Left colon (tissue), 2 donors: ENCODE results near the gene CEP112. TPM values are rescaled to one million over a fixed set of nuclear protein-coding genes. Genes with fewer than 3 reads are reported as not detected.
"Not testable (repeated sequence)": the region's sequence is repeated elsewhere in the genome, so short reads cannot be mapped to it uniquely, and the experiment has no call there.

Experiments
- ATAC-seq: fragments of 200-7000 bp; cut with Tn5 transposase; one replicate; pipeline ENCODE4 v1.9.1; 2020; ENCODE audit warnings: mild to moderate bottlenecking, moderate library complexity
- DNase-seq, 2 donors: peaks; one replicate each; pipeline ENCODE4 v3.0.0-alpha.2; 2020
- intact Hi-C, 2 donors: fragments of 100-400 bp; cut with DNase I in 1 of 2; cut with micrococcal nuclease in 1 of 2; formaldehyde crosslinking; loops; one replicate each; pipeline versions ENCODE4 v1.11.2 to v1.14.0; 2022; cut with DNase I, micrococcal nuclease
- total RNA-seq, 2 donors: library from RNA; stranded (reverse); fragmentation: NEBNext Ultra II Directional; extraction: Animal tissue kit (Norgen Biotek cat#: 25700); gene quantifications; one replicate each; pipeline ENCODE4 v1.2.1, GENCODE V29; 2021
- donor health status: DM: no; HTN: no; CAD: no.
- donor health status: DM: yes; HTN: yes; CAD: no.

Gene CEP112
- total RNA-seq, 2 donors from 2014 or later = 4.5 to 8.1 TPM

DNA sequence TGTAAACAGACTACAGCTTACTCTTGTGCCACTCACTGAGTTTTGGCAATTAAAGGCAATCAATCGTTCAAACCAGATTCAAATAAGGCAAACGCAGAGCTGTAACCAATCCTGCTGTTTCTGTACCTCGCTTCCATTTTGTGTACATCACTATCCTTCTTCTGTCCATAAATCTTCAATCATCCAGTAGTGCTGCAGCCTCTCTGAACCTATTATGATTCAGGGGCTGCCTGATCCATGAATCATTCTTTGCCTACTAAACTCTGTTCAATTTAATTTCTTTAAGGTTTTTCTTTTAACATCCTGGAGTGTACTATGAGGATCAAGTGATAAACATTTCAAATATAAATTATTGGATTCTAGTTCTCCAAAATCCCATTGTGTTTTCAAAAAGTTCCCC, 93.9 kb downstream of the CEP112 start:
- DNase-seq (no peak), ATAC-seq (no peak)
- intact Hi-C loops = no loop called here

DNA sequence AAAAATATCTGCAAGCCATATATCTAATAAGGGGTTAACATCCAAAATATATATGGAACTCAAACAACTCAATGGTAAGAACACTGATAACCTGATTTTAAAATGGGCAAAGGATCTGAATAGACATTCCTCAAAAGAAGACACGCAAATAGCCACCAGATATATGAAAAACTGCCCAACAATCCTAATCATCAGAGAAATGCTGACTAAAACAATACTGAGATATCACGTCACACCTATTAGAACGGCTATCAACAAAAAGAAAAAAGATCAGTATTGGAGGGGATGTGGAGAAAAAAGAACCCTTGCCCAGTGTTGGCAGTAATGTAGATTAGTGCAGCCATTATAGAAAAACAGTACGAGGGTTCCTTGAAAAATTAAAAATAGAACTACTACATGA, 97.2 kb downstream of the CEP112 start:
- intact Hi-C loops = no loop called here
- ATAC-seq = no peak
- no peak for DNase-seq

GRCh38 chr17:66091445-66092080, 100.4 kb downstream of the CEP112 start:
- no peak for DNase-seq
- peak; percentile 96 for ATAC-seq
- intact Hi-C loops = no loop called here

- DNase-seq = no peak
- no peak for ATAC-seq
- intact Hi-C loops = no loop called here
Measured at GRCh38 chr17:66089764-66090163, 102.2 kb downstream of the CEP112 start.

- no peak for ATAC-seq
- no peak for DNase-seq
- intact Hi-C loops = no loop called here
Measured at GRCh38 chr17:66088173-66088572, 103.8 kb downstream of the CEP112 start.

GRCh38 chr17:66087073-66087472, 104.9 kb downstream of the CEP112 start:
- intact Hi-C loops = no loop called here
- DNase-seq (no peak), ATAC-seq (no peak)

DNA sequence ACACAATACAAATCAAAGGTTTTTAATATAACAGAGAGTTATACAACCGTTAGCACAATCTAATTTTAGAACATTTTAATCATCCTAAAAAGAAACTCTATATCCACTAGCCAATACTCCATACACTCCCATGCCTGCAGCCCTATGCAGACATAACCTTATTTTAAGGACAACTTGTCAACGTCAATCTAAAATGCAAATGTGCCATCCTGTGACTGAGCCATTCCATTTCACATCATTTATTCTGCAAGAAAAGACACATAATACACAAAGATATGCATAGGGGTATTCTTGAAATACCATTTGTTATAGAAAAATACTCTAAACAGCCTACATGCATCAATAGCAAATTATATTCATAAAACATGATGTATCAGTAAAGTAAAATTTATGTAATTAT, 106.7 kb downstream of the CEP112 start:
- DNase-seq (no peak), ATAC-seq (no peak)
- intact Hi-C loops = no loop called here

DNA sequence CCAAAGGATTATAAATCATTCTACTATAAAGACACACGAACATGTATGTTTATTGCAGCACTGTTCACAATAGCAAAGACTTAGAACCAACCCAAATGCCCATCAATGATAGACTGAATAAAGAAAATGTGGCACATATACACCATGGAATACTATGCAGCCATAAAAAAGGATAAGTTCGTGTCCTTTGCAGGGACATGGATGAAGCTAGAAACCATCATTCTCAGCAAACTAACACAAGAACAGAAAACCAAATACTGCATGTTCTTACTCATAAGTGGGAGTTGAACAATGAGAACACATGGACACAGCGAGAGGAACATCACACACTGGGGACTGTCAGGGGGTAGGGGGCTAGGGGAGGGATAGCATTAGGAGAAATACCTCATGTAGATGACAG, 111.3 kb downstream of the CEP112 start:
- intact Hi-C loops, DNase-seq, ATAC-seq: not testable (repeated sequence)

- no peak for ATAC-seq
- DNase-seq = no peak
- intact Hi-C loops = no loop called here
Measured at GRCh38 chr17:66076546-66077190, 115.3 kb downstream of the CEP112 start.

GRCh38 chr17:66073384-66073783, 118.5 kb downstream of the CEP112 start:
- intact Hi-C loops = no loop called here
- ATAC-seq (peak; percentile 92), DNase-seq (no peak)

DNA sequence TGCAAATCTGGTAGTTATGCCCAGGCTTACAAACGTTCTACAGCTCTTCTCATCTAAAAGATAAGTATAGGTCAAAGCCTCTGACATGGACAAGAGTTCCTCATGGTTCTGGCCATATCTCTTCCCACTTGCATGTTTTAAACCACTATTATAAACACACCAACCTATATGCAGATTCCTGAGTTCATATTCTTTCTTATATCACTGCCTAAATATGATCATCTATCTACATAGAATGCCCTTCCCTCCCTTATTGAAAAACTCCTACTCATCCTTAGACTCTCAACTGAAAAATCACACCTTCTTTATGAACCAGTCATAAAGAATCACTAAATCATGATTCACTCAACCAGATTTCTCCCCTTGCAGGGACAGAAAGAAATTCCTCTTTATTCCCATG, 128.2 kb downstream of the CEP112 start:
- DNase-seq (no peak), ATAC-seq (no peak)
- intact Hi-C loops = no loop called here

DNA sequence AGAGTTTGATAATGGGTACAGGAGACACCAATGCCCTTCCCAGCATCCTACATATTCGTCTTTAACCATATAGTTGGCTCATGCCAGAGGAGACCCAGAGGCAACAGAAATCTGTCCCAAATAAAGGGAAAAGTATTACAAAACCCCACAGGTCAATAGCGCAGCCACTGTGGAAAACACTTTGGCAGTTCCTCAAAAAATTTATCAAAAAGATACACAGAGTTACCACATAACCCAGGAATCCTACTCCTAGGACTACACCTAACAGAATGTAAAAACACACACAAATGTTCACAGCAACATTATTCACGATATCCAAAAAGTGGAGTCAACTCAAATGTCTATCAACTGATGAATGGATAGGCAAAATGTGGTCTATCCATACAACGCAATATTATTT, 135.8 kb downstream of the CEP112 start:
- intact Hi-C loops = no loop called here
- ATAC-seq (no peak), DNase-seq (no peak)

GRCh38 chr17:66054242-66054641, 137.7 kb downstream of the CEP112 start:
- no peak for DNase-seq
- intact Hi-C loops = no loop called here
- no peak for ATAC-seq

- intact Hi-C loops = no loop called here
- ATAC-seq = no peak
- no peak for DNase-seq
Measured at GRCh38 chr17:66044083-66044482, 147.8 kb downstream of the CEP112 start.

- DNase-seq = no peak
- intact Hi-C loops = no loop called here
- no peak for ATAC-seq
Measured at GRCh38 chr17:66043419-66043818, 148.5 kb downstream of the CEP112 start.

DNA sequence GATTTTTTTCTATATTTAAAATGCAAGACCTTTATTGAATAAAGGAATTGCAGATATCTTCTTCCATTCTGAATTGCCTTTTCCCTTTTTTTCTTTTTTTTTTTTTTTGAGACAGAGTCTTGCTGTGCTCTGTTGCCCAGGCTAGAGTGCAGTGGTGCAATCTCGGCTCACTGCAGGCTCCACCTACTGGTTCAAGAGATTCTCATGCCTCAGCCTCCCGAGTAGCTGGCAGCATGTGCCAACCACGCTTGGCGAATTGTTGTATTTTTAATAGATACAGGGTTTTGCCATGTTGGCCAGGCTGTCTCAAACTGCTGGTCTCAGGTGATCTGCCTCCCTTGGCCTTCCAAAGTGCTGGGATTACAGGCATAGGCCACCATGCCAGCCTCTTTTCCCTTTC, 151.5 kb downstream of the CEP112 start:
- intact Hi-C loops = no loop called here
- no peak for ATAC-seq
- DNase-seq = no peak

DNA sequence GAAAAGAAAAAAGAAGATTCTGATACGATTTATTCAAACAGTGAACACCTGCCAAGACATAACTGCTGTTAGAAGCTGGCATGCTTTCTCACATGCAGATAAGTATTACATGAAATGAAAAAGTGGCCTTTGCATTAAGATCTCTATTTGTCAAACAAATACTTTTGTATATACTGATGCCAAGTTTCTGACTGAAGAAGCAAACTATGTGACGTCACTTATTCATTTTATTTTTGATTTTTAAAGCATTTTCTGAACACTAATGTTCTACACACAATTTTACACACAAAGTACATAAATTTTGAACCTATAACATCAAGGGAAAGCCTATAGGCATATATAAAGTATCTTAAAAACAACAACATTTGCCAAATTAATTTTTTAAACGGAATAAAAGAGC, 153.8 kb downstream of the CEP112 start:
- ATAC-seq (no peak), DNase-seq (no peak)
- intact Hi-C loops = no loop called here

DNA sequence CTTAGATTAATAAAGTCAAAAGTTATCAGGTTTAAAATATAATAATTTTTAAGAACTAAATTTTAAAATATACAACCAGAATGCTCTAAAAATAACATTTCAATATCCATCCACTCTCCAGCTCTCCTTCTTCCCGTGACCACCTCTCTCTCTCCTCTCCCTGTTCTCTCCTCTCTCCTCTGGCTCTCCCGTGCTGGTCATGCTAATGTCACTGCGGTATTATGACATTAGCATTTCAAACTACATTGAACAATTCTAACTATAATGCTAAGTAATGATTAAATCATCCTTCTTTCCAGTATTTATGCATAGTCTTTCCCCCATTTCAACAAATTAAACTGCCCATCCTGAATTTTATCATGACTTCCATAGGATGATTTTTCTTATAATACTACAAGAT, 154.7 kb downstream of the CEP112 start:
- intact Hi-C loops = no loop called here
- ATAC-seq = no peak
- DNase-seq = no peak

- intact Hi-C loops = no loop called here
- DNase-seq (no peak), ATAC-seq (no peak)
Measured at GRCh38 chr17:66032082-66032712, 159.7 kb downstream of the CEP112 start.

GRCh38 chr17:66025551-66025950, 166.4 kb downstream of the CEP112 start:
- no peak for DNase-seq
- intact Hi-C loops = no loop called here
- no peak for ATAC-seq

DNA sequence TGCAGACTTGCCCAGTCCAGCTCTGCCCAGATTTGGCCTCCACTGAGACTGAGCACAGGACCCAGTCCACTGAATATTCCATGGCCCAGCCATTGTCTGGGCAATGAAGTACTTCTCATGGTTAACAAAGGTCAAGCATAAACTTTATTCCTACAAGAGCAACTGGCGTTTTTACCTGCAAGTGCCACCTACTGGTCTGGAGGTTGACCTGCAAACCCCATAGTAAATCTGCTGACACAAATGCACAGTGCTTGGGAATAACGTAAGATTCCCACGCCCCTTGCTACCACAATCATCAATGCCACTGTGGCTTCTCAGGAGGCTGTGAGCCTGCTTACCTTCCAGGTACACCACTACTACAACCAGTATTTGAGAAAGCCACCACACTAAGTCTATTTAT, 170.2 kb downstream of the CEP112 start:
- ATAC-seq (no peak), DNase-seq (no peak)
- intact Hi-C loops = no loop called here
